ENCODE measurements around the gene DDX24.

DNA sequence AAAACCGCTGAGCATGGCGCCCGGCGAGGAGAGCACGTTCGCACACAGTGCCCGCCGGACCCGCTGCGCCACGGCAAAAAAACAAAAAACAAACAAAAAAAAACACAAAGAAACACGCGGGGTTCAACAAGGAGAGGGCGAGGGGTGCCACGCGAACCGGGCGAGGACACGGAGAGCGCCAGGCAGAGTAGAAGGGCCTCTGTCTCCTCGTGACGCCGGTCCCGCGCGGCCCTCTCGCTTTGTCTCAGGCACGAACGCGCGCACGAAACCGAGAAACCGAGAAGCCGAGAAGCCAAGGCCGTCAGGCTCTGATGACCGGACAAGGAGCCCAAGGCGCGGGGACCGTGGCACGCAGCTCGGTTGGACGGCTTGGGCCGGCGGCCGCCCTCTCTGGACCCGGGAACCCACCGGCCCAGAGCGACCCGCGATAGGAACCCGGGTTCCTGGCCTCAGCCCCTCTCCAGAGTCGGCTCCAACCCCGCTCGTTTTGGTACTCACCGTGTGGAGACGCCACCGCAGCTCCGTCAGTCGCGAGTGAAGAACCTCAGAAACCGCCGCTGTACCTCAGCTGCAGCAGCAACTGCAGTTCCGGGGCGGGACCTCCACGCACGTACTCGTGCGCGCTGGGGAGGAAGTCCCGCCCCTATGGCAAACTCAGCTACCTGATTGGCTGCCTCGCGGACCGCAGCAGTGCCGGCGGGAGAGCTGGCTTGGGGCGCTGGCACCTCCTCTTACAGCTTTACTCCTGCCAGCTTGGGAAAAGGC is at the start of gene DDX24, which contains the start of gene IFI27L1:
- TF ChIP-seq EZH2phosphoT487 (IDR thresholded peaks at IDR 0.05; ENCODE audit: insufficient read depth, low read depth): no peak
- no peak for TF ChIP-seq EZH2 (IDR thresholded peaks at IDR 0.05; ENCODE audit: insufficient read depth, poor library complexity, severe bottlenecking)
